ENCODE measurements around the gene PCDHA2. TPM values are rescaled to one million over a fixed set of nuclear protein-coding genes. Genes with fewer than 3 reads are reported as not detected.
"Not testable (repeated sequence)": the region's sequence is repeated elsewhere in the genome, so short reads cannot be mapped to it uniquely, and the experiment has no call there.

The PCDHA2 gene
- polyA plus RNA-seq, 1 donor from 2014 or later, result 8.7 TPM

DNA sequence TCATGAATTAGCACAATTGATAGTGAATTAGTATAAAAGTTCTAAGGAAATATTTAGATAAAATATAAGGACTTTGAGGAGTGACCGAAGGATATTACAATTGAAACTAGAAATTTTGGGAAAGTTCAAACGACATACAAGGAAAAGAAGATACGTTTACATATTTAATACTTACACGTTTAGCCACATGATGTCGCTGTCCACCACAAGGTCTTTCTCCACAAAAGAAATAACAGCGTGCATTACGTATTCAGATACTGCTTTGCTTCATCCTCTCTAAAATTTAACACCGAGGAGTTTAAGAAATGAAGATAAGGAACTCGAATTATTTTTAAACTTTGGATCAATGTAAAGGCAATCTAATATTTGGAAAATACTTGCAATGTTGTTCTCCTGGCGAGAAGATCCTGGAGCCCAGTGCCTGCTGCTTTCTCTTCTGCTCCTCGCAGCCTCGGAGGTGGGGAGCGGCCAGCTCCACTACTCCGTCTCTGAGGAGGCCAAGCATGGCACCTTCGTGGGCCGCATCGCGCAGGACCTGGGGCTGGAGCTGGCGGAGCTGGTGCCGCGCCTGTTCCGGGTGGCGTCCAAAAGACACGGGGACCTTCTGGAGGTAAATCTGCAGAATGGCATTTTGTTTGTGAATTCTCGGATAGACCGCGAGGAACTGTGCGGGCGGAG, 6.3 kb downstream of the PCDHA2 start, which contains the start of gene PCDHA3:
Gene PCDHA3, plus strand, starts transcription at position 242 of the 678 bp plus-strand sequence.
- H3K9me2 ChIP-seq (ENCODE audit: insufficient read depth, low read length), result no peaks in the 10 kb centered on the region
- H3K4me3 ChIP-seq (ENCODE audit: low read length), result no peak within 1 kb of the TSS
- H2AFZ ChIP-seq (ENCODE audit: low read depth, low read length), result no peak within 1 kb of the TSS
- TF ChIP-seq POLR2AphosphoS5 (IDR thresholded peaks at IDR 0.05), result no peak
- H3F3A ChIP-seq (ENCODE audit: insufficient read depth, low read length, poor library complexity, severe bottlenecking), result no peaks in the 10 kb centered on the region
- H3K9me3 ChIP-seq (ENCODE audit: low read length), result peaks cover 54% of the 10 kb centered on the region
- no peak within 1 kb of the TSS for H3K4me2 ChIP-seq (ENCODE audit: low read length)
- H3K9ac ChIP-seq (ENCODE audit: low read length), result no peak within 1 kb of the TSS
- H3K27ac ChIP-seq (ENCODE audit: low read length), result no peak within 1 kb of the TSS
- peaks cover 22% of the 10 kb centered on the region for H3K79me2 ChIP-seq (replicated peaks; ENCODE audit: insufficient read depth, low read length)
- H4K20me1 ChIP-seq (ENCODE audit: insufficient read depth), result no peaks in the 10 kb centered on the region
- peaks cover 35% of the 10 kb centered on the region for H3K36me3 ChIP-seq (ENCODE audit: insufficient read depth, low read length)
- no peaks in the 10 kb centered on the region for H3K27me3 ChIP-seq (ENCODE audit: insufficient read depth, low read depth, low read length)

DNA sequence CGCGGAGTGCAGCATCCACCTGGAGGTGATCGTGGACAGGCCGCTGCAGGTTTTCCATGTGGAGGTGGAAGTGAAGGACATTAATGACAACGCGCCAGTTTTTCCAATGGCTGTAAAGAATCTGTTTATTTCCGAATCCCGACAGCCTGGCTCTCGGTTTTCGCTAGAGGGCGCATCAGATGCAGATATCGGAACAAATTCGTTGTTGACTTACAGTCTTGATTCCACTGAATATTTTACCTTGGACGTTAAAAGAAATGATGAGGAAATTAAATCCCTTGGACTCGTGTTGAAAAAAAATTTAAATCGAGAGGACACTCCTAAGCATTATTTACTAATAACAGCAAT, 6.8 kb downstream of the PCDHA2 start:
- H3K27me3 ChIP-seq (ENCODE audit: insufficient read depth, low read depth, low read length), result no peaks in the 10 kb centered on the region
- TF ChIP-seq POLR2AphosphoS5 (IDR thresholded peaks at IDR 0.05), result no peak
- TF ChIP-seq EZH2 (IDR thresholded peaks at IDR 0.05; ENCODE audit: borderline replicate concordance, insufficient read depth, low read length, poor library complexity, severe bottlenecking), result no peak
- TF ChIP-seq EP300 (conservative IDR thresholded peaks at IDR 0.05; ENCODE audit: poor library complexity, severe bottlenecking), result no peak
- TF ChIP-seq TAF1 (IDR thresholded peaks at IDR 0.05; ENCODE audit: low read depth), result no peak
- TF ChIP-seq, protein P1, sequence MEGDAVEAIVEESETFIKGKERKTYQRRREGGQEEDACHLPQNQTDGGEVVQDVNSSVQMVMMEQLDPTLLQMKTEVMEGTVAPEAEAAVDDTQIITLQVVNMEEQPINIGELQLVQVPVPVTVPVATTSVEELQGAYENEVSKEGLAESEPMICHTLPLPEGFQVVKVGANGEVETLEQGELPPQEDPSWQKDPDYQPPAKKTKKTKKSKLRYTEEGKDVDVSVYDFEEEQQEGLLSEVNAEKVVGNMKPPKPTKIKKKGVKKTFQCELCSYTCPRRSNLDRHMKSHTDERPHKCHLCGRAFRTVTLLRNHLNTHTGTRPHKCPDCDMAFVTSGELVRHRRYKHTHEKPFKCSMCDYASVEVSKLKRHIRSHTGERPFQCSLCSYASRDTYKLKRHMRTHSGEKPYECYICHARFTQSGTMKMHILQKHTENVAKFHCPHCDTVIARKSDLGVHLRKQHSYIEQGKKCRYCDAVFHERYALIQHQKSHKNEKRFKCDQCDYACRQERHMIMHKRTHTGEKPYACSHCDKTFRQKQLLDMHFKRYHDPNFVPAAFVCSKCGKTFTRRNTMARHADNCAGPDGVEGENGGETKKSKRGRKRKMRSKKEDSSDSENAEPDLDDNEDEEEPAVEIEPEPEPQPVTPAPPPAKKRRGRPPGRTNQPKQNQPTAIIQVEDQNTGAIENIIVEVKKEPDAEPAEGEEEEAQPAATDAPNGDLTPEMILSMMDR (IDR thresholded peaks at IDR 0.05; ENCODE audit: poor library complexity, severe bottlenecking), result no peak
- TF ChIP-seq, protein P2, sequence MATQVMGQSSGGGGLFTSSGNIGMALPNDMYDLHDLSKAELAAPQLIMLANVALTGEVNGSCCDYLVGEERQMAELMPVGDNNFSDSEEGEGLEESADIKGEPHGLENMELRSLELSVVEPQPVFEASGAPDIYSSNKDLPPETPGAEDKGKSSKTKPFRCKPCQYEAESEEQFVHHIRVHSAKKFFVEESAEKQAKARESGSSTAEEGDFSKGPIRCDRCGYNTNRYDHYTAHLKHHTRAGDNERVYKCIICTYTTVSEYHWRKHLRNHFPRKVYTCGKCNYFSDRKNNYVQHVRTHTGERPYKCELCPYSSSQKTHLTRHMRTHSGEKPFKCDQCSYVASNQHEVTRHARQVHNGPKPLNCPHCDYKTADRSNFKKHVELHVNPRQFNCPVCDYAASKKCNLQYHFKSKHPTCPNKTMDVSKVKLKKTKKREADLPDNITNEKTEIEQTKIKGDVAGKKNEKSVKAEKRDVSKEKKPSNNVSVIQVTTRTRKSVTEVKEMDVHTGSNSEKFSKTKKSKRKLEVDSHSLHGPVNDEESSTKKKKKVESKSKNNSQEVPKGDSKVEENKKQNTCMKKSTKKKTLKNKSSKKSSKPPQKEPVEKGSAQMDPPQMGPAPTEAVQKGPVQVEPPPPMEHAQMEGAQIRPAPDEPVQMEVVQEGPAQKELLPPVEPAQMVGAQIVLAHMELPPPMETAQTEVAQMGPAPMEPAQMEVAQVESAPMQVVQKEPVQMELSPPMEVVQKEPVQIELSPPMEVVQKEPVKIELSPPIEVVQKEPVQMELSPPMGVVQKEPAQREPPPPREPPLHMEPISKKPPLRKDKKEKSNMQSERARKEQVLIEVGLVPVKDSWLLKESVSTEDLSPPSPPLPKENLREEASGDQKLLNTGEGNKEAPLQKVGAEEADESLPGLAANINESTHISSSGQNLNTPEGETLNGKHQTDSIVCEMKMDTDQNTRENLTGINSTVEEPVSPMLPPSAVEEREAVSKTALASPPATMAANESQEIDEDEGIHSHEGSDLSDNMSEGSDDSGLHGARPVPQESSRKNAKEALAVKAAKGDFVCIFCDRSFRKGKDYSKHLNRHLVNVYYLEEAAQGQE (IDR thresholded peaks at IDR 0.05; ENCODE audit: borderline replicate concordance), result no peak
- no peak for TF ChIP-seq RAD21 (conservative IDR thresholded peaks at IDR 0.05)
- TF ChIP-seq SMC3 (conservative IDR thresholded peaks at IDR 0.05; ENCODE audit: poor library complexity), result no peak
- TF ChIP-seq MXI1 (conservative IDR thresholded peaks at IDR 0.05; ENCODE audit: poor library complexity, severe bottlenecking), result no peak
- H3K79me2 ChIP-seq (replicated peaks; ENCODE audit: insufficient read depth, low read length), result peaks cover 24% of the 10 kb centered on the region
- peaks cover 30% of the 10 kb centered on the region for H3K36me3 ChIP-seq (ENCODE audit: insufficient read depth, low read length)
- H3K4me2 ChIP-seq (ENCODE audit: low read length), result no peak overlapping the region
- H3K9me3 ChIP-seq (ENCODE audit: low read length), result peaks cover 49% of the 10 kb centered on the region
- H2AFZ ChIP-seq (ENCODE audit: low read depth, low read length), result no peak overlapping the region
- H3F3A ChIP-seq (ENCODE audit: insufficient read depth, low read length, poor library complexity, severe bottlenecking), result no peaks in the 10 kb centered on the region
- H4K20me1 ChIP-seq (ENCODE audit: insufficient read depth), result no peaks in the 10 kb centered on the region
- H3K9ac ChIP-seq (ENCODE audit: low read length), result no peak overlapping the region
- no peak overlapping the region for H3K4me3 ChIP-seq (ENCODE audit: low read length)
- H3K27ac ChIP-seq (ENCODE audit: low read length), result no peak overlapping the region
- no peaks in the 10 kb centered on the region for H3K9me2 ChIP-seq (ENCODE audit: insufficient read depth, low read length)

DNA sequence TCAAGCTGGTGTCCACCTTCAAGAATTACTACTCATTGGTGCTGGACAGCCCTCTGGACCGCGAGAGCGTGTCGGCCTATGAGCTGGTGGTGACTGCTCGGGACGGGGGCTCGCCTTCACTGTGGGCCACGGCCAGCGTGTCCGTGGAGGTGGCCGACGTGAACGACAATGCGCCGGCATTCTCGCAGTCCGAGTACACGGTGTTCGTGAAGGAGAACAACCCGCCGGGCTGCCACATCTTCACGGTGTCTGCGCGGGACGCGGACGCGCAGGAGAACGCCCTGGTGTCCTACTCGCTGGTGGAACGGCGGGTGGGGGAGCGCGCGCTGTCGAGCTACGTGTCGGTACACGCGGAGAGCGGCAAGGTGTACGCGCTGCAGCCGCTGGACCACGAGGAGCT, 7.7 kb downstream of the PCDHA2 start:
- Histone ChIP-seq H3K9me3 (ENCODE audit: low read length) (peaks cover 40% of the 10 kb centered on the region), H3K36me3 (ENCODE audit: insufficient read depth, low read length) (peaks cover 23% of the 10 kb centered on the region), H3K79me2 (replicated peaks; ENCODE audit: insufficient read depth, low read length) (peaks cover 22% of the 10 kb centered on the region)
- H2AFZ ChIP-seq (ENCODE audit: low read depth, low read length); H3K9me2 ChIP-seq (ENCODE audit: insufficient read depth, low read length); H3K9ac ChIP-seq (ENCODE audit: low read length); H3K4me3 ChIP-seq (ENCODE audit: low read length); H4K20me1 ChIP-seq (ENCODE audit: insufficient read depth); H3F3A ChIP-seq (ENCODE audit: insufficient read depth, low read length, poor library complexity, severe bottlenecking); H3K27ac ChIP-seq (ENCODE audit: low read length); H3K27me3 ChIP-seq (ENCODE audit: insufficient read depth, low read depth, low read length); H3K4me2 ChIP-seq (ENCODE audit: low read length): not testable (repeated sequence)

Measured in neural cell (in vitro differentiated cells).